NOMO-1 treated with dmso at 0.1 percent for 144 hours (cell line): Measurements from ENCODE around the gene PRR5L.

Experiments
- DNase-seq: peaks from one replicate; lab custom pipeline; 2025; ENCODE audit not compliant: unreplicated experiment; lab: John Stamatoyannopoulos, UW

Gene PRR5L

DNA sequence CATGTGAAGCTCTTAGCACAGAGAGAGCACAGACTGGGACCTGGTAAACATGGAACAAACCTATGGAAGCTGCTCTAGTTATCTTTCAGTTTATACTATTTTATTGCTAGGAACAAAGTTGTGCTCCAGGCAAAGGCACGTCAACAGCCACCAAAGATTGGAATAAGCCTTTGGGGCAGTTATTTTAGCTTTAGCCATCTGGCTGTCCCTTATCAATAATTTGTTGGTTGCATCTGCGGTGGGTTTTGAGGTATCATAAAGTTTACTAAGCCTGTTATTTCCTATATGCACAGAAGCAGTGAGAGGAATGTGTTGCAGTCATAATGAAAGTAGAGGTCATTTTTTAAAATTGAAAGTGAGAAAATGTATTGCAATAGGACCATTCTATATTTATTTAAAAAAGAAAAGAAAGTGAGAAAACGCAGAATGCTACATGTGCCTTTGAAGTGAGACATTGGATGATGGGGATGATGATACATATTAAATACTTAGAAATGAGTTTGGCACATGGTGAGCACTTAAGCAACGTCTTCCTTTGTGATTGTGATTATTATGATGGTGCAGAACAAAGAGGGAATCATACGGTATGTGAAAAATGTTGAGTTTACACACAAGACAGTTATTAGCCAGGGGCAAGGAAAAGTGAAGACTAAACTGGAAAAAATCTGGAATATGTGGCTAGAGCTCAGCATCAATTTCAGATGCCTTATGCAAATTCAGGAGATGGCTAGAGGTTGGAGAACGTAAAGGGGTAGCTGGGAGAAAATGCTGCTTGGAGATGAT, 58.3 kb downstream of the PRR5L start:
- no peak for DNase-seq

DNA sequence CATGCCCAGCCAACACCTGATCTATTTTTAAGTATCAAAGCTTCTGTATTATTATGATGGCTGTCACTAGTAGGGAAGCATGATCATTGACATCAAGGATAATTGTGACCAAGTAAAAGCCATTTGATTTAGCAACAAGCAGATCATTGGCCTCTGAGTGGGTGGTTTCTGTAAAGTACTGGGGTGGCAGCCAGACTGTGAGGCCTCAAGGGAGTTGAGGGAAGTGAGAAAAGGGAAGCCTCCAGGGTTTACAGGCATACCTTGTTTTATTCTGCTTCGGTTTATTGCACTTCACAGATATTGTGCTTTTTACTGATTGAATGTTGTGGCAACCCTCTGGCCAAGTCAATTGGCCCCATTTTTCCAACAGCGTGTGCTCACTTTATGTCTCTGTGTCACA, 60.1 kb downstream of the PRR5L start:
- peak; percentile 84 for DNase-seq

DNA sequence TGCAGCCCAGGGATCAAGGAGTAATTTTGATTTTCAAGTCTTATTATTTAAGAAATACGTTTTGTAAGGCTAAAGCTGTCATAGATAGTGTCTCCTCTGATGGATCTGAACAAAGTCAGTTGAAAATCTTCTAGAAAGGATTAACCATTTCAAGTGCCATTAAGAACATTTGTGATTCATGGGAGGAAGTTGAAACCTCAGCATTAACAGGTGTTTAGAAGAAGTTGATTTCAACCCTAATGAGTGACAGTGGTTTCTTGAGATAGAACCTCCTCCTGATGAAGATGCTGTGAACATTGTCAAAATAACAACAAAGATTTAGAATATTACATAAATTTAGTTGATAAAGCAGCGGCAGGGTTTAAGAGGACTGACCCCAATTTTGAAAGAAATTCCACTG, 61.7 kb downstream of the PRR5L start:
- no peak for DNase-seq

DNA sequence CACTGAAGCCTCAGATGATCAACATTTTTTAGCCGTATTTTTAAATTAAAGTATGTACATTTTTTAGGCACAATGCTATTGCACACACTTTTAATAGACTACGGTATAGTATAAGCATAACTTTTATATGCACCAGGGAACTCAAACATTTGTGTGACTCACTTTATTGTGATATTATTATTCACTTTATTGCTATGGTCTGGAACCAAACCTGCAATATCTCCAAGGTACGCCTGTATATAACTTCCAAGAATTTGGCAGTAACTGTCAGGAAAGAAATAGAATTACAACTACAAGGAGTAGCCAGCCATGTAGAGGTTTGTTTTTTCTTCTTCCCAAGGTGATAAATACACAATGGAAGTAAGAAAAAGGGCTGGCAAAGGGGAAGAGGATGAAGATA, 62.3 kb downstream of the PRR5L start:
- no peak for DNase-seq

DNA sequence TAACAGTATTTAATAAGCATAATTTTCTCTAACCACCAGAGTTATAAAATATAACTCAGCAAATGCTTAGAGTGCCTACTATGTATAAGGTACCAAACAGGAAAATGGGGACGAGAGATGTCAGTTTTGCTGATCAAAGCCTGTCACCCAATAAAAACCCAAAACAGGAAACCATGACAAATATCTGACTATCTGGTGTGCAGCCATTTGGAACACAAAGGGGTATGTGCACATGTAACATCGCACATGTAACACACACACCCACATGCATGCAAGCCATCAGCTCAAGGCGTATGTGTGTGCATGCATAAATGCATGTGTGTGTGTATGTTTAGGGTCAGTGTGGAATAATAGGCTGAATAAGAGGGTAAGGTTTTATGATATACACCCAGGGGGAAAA, 64.2 kb downstream of the PRR5L start:
- no peak for DNase-seq

DNA sequence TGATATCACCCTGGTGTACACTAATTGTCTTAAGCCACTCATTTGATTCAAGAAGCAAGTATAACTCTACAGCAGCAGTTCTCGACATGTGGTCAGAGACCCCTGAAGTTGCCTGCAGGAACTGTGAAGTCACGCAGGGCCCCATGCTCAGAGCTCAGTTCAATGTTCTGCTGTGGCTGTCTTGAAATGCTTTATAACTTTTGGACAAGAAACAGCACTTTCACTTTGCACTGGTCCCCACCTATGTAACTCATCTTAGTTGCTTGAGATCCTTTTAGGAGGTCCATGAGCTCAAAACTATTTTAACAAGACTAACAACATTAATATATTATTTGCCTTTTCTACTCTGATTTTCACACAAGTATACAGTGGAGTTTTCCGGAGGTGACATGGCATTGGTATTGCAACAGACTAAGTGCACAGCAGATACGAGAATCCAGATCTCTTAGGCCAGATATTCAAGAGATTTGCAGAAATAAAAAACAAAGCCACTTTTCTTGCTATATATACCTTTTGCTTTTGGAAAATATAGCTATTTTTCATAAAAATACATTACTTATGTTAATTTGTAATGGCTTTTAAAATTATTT, 64.8 kb downstream of the PRR5L start:
- DNase-seq, result no peak

DNA sequence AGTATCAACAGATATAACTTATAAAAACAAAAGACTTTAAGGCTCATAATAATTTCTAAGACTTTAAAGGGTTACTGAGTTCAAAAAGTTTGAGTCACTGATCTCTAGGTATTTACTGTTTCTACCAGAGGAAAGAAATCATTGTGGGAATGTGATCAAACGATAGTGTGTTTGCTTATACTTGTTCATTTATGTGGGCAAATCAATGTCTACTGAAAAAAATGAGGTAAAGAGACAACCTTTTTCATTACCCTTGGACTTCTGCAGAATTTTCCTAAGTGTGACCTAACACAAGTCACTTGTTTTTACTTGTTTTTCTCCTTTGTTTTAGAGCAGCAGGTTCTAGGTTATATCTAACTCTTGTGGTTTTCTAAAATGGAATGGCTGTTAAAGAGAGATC, 65.4 kb downstream of the PRR5L start:
- DNase-seq, result no peak

DNA sequence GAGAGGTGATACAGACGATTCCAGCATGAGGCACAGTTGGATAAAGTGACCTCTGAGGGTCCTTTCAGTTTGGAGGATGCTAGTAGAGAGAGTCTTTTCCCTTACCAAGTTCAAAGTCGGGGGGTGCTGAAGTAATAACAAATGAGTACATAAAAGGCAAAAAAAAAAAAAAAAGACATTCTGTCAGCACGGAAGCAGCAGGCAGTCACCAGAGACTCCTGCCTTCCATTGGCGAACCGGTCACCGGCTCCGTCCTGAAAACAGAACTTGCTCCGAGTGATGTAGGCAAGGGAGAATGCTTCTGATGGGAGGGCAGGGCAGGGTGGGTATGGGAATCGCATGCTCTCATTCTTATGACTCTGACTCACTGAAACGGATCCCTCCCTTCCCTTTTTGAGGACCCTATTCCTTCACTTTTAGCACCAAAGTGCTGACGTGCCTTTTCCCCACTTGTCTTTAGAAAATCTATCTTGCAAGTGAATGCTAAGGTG, 65.9 kb downstream of the PRR5L start:
- no peak for DNase-seq

DNA sequence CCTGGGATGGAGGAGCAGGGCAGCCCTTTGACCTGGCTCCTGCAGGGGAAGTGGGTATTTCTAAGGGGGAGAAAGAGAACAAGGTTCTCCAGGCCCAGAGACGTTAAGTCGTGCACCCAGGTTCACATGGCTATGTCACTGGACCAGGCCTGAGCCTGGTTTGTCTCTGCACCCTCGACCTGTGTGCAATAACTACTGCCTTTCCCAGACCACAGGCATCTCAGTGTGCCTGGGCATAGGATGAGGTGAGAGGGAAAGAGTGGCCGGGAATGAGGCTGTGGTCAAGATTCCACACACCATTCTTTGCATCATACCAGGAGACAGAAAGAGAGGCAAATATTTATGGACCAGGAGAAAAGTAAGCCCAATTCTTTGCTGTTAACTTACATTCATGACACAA, 66.8 kb downstream of the PRR5L start:
- DNase-seq, result no peak

DNA sequence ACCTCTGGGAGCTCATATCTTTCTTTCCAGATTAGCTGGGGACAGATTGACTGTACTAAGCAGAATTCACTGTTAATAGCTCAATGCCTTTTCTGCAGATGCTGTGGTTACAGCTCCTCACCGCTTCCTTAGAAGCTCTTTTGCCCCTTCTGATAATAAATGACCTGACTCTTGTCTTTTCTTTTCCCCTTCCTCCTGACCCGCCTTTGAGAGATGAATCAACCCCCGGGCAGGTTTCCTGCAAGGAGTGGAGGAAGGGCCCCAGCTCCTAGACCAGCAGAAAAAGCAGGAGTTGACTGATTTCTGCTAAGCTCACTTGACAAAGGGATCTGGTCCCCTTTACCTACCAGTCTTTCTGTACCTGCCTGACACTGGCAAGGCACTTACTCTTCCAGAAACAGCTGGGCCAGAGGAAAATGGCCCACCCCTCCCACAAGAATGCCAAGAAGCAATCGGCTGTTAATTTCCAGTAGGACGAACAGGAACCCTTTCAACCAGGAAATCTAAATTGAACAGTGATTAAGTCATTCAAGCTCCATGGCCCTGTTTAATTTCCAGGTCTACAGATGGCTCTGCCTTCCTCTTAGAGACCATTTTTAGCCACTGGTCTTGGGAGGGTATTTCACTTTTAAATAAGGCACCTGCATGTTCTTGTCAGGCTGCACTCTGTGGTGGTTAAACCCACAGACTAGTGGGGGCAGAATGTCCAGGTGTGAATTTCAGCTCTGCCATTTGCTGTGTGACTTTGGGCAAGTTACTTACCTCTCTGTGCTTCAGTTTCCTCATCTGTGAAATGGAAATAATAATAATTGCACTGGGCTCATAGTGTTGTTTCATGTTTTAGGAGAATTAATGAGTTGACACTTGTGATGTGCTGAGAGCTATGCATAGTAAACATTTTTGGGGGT, 67.5 kb downstream of the PRR5L start:
- DNase-seq, result no peak

DNA sequence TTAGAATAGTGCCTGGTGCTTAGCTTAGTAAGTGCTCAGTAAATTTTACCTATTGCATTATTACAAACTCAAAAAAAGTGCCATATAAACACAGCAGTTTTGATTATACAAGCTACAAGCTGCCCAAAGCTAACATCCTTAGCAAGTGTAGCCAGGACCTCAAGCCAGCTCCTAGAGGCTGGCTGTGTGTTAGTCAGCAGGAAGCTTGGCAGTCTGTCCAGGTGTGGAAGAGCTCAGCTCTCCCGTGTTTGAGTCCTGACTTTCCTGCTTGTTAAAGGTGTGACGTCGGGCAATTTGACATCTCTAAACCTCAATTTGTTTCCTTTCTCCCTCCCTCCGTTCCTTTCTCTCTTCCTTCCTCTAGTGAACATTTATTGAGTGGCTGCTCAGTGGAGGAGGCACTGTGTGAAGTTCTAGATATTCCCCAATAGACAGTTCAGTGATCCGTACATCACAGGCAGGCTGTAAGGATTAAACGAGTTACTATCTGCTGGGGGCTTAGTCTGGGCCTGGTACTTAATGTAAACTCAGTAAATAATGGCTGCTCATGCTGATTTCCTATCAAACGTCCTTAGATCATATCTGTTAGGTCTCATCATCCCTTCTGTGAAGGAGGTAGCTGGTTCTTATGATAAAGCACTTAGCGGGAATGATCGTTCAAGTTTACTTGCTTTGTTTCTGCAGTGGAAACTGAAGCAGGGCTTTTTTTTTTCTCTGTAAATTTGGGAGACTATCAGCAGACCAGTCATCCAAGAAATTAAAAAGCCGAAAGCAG, 68.7 kb downstream of the PRR5L start:
- DNase-seq, result no peak

DNA sequence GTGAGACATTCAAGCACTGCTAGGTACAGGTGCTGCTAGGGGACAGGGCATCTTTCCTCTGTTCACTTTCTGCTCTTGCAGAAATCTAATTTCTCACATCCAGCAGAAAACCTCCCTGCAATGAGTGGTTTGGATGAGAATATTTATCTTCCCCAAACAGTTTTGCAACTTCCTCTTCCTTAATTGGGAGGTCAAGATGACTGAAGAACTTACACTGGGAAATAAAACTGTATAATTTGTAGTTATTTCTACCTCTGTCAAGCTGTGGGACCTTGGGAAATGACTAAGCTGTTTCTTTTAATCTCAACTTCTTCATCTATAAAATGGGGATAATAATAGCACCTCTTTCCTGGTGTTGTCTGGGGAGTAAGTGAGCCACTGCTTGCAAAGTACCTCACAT, 69.8 kb downstream of the PRR5L start:
- peak; percentile 55 for DNase-seq

DNA sequence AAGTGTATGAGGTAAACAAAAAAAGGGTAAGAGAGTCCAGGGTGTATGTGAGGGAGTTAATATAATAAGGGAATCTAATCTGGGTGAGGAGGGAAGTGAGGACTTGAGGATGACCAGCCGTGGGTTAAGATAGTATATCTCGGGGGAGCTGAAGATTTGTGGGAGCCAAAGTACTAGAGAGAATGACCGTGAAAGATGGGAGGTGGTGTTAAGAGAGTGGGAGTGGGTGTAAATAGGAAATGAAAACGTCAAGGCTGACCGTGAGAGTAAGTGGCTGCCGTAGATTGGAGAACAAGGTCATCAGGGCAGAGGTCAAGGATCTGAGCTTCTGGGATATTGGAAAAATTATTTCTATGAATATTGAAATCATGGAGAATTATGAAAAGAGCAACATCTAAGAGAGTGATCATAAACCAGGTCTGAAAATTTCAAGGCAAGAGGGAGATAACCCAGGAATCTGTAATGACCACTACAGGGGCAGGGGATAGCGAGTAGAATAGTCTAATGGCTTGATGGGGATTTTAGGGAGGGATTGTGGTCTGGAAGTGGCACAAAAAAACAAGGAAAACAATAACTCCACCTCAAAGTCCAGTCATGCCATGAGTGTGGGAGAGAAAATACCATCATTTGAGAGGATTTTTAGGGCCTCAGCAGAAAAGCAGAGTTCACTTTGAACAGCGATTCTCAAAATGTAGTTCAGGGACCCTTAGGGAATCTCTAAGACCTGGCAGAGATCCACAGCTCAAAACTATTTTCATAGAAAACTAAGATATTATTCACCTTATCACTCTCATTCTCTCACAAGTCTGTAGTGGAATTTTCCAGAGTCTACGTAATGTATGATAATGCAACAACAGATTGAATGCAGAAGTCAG, 72.0 kb downstream of the PRR5L start:
- DNase-seq, result no peak

DNA sequence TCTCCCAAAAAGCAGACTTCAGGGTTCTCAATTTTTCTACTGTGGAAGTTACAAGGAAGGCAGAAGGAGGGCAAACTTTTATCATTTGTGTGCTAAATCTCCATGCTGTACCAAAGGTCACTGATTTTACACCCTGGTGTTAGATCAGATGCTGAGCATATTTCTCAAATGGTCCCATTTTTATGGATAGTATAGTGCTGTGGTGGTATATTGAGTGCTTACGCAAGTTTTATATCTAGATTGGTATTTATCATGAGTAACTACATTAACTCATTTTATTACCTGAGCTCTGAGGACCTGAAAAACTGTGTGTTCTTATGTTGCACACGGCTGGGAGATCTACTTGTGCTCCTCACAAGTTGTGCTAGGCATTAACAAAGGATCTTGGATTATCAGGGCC, 75.1 kb downstream of the PRR5L start:
- no peak for DNase-seq

DNA sequence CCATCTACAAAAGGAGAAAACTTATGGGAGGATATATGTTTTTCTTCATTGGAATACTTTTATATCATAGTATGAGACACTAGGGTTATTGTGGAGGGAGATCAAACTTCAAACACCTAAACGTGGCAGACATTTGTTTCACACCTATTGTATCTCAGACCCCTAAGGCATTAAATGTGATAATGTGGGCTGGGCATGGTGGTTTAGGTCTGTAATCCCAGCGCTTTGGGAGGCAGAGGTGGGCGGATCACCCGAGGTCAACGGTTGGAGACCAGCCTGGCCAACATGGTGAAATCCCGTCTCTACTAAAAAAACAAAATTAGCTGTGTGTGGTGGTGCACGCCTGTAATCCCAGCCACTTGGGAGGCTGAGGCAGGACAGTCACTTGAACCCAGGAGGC, 75.5 kb downstream of the PRR5L start:
- DNase-seq, result no peak

DNA sequence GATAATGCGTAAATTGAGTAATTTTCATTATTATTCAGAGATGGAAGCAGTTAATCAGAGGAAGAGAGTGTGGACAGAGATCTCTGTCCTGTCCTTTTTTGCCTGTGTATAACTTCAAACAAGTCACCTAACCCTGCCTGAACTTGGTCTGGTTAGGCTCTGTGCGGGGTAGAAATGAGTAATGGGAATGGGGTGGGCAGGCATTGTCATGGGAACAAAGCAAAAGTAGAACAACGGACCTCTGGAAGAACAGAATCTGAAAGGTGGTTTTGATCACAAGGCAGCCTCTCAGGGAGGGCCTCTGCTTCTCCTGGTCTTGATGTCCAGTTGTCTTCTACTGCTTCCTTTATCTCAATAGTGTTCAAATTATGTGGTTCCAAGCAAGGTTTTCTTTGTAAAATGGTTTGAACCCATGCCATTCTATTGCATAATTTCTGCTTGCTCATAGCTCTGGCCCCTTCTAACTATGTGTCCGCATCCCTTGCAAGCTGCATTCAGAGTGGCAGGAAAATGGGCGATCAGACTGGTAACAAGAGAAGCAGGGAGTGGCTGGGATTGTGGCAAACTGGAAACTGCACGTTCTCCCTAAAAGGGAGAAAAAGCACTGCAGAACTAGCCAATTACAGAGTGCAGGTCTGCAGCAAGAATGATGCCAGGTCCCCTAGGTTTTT, 76.1 kb downstream of the PRR5L start:
- DNase-seq, result no peak

DNA sequence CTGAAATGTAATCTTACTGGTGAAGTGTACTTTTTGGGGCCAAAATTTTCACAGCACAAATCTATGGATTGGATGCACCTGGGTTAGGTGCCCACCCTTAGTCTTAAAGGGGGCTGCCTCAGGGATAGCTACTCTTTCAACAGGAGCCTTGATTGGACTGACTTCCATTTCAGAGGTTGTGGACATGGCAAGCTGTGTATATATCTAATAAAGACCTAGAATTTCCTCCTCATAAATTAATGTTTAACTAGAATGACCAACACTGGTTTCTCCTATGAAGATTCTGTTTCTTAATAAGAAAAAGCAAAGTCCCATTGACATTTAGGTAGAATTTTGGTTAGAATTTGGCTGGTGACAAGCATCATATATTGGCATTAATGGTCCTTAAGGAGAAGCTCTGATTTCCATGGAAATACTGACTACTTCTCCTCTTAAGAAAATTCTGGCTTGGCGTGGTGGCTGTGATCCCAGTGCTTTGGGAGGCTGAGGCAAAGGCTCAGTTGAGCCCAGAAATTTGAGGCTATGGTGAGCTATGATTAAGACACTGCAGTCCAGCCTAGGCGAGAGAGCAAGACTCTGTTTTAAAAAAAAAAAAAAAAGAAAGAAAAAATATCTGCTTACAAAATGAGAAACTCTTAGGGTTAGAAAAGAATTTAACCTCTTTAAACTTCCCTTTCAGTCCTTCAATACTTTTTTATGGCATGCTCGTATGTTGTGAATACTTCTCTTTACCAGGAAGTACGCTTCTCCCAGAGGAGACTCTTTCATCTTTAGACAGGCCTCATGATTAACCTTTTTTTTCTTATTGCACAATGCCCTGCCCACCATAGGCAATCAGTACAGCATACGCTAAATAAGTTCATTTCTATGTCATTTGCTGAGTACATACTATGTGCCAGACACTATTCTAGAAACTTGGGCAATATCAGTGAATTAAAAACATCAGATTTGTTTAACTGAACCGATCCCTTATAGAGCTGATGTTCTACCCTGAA, 77.2 kb downstream of the PRR5L start:
- no peak for DNase-seq

DNA sequence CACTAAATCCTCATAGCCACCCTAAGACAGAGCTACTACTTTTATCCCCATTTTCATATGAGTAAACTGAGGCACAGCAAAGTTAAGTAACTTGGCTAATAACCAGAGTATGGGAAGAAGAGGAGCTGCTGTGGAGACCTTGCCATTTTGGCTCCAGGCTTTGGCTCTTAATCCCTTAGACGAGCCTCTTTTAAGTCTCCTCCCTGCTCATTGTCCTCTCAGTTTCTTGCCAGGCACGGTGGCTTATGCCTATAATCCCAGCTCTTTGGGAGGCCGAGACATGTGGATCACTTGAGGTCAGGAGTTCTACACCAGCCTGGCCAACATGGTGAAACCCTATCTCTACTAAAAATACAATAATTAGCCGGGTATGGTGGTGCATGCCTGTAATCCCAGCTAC, 78.6 kb downstream of the PRR5L start:
- DNase-seq, result no peak
